SH-SY5Y (cell line): ENCODE data around the gene HOMEZ.
A peak's percentile ranks its signal among the peaks of the same experiment; 100 is the strongest.

Source experiments
- GATA2 ChIP-seq: IDR thresholded peaks from 2 replicates; pipeline ENCODE4 v1.6.1; 2011; ENCODE audit warnings: mild to moderate bottlenecking, low read depth, low read length
- GATA3 ChIP-seq: IDR thresholded peaks from 2 replicates; pipeline ENCODE4 v1.6.1; 2011; ENCODE audit warnings: low read depth, mild to moderate bottlenecking, low read length, moderate library complexity

The HOMEZ gene

DNA sequence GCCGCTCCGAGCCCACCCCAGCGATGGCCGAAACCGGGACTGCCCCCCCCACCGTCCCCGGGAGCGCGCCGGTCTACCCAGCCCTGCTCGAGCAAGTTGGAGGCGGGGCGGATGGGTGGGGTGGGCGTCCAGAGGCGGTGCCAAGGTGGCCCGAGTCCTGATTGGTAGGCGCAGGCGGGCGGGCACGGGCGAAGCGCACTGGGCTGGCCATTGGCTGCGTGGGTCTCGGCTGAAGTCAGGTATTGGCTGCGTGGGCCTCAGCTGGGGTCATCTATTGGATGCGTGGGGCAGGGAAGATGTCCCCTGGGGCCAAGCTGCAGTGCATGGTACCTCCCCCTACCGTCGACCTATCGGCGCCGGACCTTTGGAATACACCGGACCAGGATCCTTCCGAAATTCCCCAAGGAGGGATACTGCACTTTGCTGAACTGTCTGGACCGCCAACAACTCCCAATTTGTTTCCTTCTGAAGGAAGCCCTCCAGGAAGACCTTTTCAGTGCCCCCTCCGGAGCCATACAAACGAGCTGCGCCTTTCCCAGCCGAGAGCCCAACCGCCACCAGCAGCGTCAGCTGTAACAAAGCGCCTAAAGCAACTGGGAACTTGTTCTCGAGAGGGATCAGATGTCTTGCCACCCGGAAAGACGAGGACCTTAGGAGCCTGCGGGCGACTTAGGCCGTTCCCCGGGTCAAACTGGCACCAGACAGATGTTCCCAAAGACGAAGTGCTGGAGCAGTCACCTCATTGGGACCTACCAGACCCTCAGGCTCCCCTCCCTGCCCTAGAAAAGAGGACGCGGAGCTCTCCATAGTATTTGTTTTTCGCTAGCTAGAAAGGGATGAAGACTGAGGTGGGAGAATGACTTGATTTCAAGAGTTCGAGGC lies at the start of gene HOMEZ:
Gene HOMEZ (minus strand): TSS at position 113 of the 882 bp plus-strand sequence. CDS start 180 bp downstream, outside the sequence.
- TF ChIP-seq GATA3 (no peak), GATA2 (no peak)

- no peak for TF ChIP-seq GATA3
- TF ChIP-seq GATA2, result no peak
These were observed 49.7 kb upstream of the HOMEZ start for GRCh38 chr14:23335623-23336022.

DNA sequence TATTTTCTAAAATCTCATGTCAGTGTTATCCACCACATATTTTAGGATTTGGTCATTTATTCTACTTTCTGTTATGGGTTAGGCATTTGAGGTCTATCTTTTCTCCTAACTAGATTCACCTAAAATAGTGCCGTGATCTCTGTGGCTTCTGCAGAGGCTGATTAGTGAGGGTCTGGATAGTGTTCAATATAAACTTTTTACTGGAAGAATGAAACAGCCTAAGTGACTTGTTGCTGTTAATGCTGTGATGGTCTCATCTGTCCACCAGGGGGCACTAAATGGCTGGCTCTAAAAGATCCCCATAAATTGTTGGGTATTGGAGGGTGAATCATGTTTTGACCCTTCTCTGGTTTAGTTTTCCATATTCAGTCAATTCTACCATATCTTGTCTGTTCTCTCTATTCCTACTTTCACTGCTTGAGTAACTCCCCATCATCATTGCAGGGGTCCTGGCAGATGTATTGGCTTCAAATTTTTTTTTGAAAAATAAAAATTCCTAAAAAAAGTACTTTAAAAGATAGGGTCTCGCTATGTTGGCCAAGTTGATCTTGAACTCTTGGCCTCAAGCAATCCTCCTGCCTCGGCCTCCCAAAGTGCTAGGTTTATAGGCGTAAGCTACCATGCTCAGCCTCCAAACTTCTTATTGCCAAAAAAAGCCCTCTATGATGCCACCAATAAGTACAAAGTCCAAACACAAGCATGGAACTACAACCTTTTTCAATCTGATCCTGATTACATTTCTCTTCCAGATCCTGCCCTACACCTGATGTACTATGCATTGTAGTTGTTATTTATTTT lies 42.2 kb upstream of the HOMEZ start:
- no peak for TF ChIP-seq GATA3
- TF ChIP-seq GATA2, result no peak

DNA sequence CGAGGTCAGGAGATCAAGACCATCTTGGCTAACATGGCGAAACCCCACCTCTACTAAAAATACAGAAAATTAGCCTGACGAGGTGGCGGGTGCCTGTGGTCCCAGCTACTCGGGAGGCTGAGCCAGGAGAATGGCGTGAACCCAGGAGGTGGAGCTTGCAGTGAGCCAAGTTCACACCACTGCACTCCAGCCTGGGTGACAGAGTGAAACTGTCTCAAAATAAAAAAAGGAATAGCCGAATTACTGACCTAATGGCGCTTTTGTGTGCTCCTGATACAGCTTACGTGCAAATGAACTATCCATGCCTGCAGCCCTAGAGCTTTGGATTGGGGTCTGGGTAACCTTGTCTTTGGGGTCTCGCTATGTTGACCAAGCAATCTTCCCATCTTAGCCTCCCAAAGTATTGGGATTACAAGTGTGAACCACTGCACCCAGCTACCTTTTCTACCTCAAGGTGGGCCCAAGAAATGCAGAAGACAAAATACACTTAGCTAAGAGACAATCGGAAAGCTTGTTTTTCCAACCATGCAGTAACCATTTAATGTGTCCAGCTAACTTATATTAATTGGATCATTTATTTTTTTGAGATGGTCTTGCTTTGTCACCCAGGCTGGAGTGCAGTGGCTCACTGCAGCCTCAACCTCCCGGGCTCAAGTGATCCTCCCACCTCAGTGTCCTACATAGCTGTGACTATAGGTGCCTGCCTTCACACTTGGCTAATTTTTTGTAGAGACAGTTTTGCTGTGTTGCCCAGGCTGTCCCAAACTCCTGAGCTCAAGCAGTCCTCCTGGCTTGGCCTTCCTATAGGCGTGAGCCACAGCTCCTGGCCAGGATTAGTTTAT lies 40.8 kb upstream of the HOMEZ start:
- TF ChIP-seq GATA2, result no peak
- no peak for TF ChIP-seq GATA3

DNA sequence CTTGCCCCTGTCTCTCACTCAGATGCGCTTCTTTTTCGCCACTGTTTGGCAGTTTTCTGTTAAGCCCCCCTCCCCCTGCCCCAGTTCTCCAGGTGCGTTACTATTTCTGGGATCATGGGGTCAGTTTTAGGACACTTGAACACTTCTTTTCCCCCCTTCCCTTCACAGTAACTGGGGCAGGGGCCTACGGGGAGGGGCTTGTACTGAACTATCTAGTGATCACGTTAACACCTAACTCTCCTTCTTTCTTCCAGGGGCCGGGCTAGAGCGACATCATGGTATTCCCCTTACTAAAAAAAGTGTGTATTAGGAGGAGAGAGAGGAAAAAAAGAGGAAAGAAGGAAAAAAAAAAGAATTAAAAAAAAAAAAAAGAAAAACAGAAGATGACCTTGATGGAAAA lies 39.1 kb upstream of the HOMEZ start:
- TF ChIP-seq GATA2 (no peak), GATA3 (no peak)

- TF ChIP-seq GATA3 (no peak), GATA2 (no peak)
These were observed 38.5 kb upstream of the HOMEZ start for GRCh38 chr14:23324455-23324846.

DNA sequence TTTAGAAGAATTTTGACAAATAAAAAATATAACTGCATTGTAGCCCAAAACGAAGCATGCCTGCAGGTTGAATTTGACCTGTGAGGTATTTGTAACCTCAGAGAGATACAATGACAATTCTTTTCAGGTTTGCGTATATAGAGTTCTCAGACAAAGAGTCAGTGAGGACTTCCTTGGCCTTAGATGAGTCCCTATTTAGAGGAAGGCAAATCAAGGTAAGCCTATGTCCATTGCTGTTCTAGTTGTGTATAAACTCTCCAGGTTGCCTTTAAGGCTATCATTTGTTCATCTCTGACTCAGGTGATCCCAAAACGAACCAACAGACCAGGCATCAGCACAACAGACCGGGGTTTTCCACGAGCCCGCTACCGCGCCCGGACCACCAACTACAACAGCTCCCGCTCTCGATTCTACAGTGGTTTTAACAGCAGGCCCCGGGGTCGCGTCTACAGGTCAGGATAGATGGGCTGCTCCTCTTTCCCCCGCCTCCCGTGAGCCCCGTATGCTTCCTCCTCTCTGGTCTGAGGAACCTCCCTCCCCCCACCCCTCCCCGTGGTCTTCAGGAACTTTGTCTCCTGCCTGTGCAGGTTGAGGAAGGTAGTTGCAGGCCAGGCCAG lies 38.0 kb upstream of the HOMEZ start:
- TF ChIP-seq GATA2 (no peak), GATA3 (no peak)

GRCh38 chr14:23322568-23323517 lies 36.9 kb upstream of the HOMEZ start:
- TF ChIP-seq GATA2, result no peak
- no peak for TF ChIP-seq GATA3

DNA sequence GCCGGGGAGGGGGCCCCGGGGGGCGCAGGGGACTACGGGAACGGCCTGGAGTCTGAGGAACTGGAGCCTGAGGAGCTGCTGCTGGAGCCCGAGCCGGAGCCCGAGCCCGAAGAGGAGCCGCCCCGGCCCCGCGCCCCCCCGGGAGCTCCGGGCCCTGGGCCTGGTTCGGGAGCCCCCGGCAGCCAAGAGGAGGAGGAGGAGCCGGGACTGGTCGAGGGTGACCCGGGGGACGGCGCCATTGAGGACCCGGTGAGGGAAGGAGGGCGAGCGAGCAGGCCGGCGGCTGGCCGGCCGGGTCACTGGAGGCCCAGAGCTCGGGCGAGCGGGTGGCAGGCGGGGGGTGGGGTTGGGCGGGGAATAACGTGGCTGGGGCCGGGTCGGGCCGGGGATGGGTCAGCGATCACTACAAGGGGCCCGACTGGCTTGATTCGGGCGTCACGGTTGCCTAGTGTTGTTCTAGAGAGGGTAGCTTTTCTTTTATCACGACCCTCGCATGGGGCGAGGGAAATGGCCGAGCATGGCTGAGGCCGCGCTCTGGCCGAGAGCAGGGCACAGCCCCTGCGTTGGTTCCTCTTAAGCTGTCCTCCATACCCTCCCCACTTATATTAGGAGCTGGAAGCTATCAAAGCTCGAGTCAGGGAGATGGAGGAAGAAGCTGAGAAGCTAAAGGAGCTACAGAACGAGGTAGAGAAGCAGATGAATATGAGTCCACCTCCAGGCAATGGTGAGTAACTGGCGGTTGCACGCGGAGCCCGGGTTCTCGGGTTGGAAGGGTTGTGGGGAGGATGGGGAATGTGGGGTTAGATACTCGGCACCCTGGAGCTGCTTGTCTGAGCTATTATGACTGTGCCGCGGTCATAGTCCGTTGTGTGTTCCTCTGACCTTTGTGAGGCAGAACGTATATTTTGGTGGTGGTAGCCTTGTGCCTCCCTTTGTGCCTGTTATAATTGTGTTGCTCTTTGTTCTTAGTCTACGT lies 35.9 kb upstream of the HOMEZ start:
- TF ChIP-seq GATA2 (no peak), GATA3 (no peak)

- TF ChIP-seq GATA3, result no peak
- TF ChIP-seq GATA2, result peak; percentile 20; the same call in 1 of the 2 replicates
These were observed 34.9 kb upstream of the HOMEZ start, which contains the start of gene PABPN1 for GRCh38 chr14:23320584-23321571. PABPN1 (plus strand) TSS chr14:23321457; CDS start chr14:23321470, 13 bp downstream.
